Neural progenitor cell (in vitro differentiated cells): ENCODE measurements around the gene STAT4. TPM values are rescaled to one million over a fixed set of nuclear protein-coding genes. Genes with fewer than 3 reads are reported as not detected.

Experiments used
- DNase-seq: peaks from one replicate; pipeline ENCODE4 v3.0.0-alpha.2; 2016; ENCODE audit warnings: low spot score
- H2AFZ ChIP-seq: fragments of 200-600 bp; sonication (generic); replicated peaks from 2 replicates; pipeline ENCODE4 v1.6.1; 2016; ENCODE audit warnings: antibody characterized with exemption
- H3F3A ChIP-seq: fragments of 200-600 bp; sonication (generic); 2 replicates; pipeline ENCODE4 v1.6.1; 2016; ENCODE audit warnings: antibody characterized with exemption, low read depth
- H3K27ac ChIP-seq: fragments of 200-600 bp; sonication (generic); 2 replicates; pipeline ENCODE4 v1.5.1; 2016; ENCODE audit warnings: mild to moderate bottlenecking
- H3K27me3 ChIP-seq: fragments of 200-600 bp; sonication (generic); 2 replicates; pipeline ENCODE4 v1.6.1; 2016; ENCODE audit warnings: mild to moderate bottlenecking, moderate library complexity
- H3K36me3 ChIP-seq: fragments of 200-600 bp; sonication (generic); 2 replicates; pipeline ENCODE4 v1.5.1; 2016
- H3K4me1 ChIP-seq: fragments of 200-600 bp; sonication (generic); 2 replicates; pipeline ENCODE4 v1.6.1; 2016; ENCODE audit warnings: mixed run types
- H3K4me2 ChIP-seq: fragments of 200-600 bp; sonication (generic); 2 replicates; pipeline ENCODE4 v1.6.1; 2016
- H3K4me3 ChIP-seq: fragments of 200-600 bp; sonication (generic); 2 replicates; pipeline ENCODE4 v1.5.1; 2016
- H3K79me2 ChIP-seq: fragments of 200-600 bp; sonication (generic); 2 replicates; pipeline ENCODE4 v1.6.1; 2016; ENCODE audit warnings: low read depth
- H3K9ac ChIP-seq: fragments of 200-600 bp; sonication (generic); 2 replicates; pipeline ENCODE4 v1.6.1; 2016
- H3K9me3 ChIP-seq: fragments of 200-600 bp; sonication (generic); 2 replicates; pipeline ENCODE4 v1.5.1; 2016; ENCODE audit warnings: low read depth
- H4K20me1 ChIP-seq: fragments of 200-600 bp; sonication (generic); 2 replicates; pipeline ENCODE4 v1.6.1; 2016; ENCODE audit warnings: low read depth
- H3K27ac Mint-ChIP-seq: 3 replicates; pipeline ENCODE4 v1.8.0; 2021; ENCODE audit warnings: mixed read lengths
- H3K27me3 Mint-ChIP-seq: 2 replicates; pipeline ENCODE4 v1.8.0; 2022; ENCODE audit warnings: low read depth, mild to moderate bottlenecking, inconsistent platforms, moderate library complexity, mixed read lengths; ENCODE audit not compliant: insufficient read depth
- H3K36me3 Mint-ChIP-seq: 3 replicates; pipeline ENCODE4 v1.8.0; 2021; ENCODE audit warnings: mixed read lengths
- H3K4me1 Mint-ChIP-seq: 3 replicates; pipeline ENCODE4 v1.8.0; 2021; ENCODE audit warnings: mixed read lengths
- H3K4me3 Mint-ChIP-seq: 3 replicates; pipeline ENCODE4 v1.8.0; 2021; ENCODE audit warnings: mild to moderate bottlenecking, moderate library complexity, mixed read lengths
- H3K9me3 Mint-ChIP-seq: 3 replicates; pipeline ENCODE4 v1.8.0; 2020; ENCODE audit warnings: mixed read lengths
- CTCF ChIP-seq: fragments of 200-600 bp; sonication (generic); IDR thresholded peaks from 2 replicates; pipeline ENCODE4 v1.5.1; 2017; ENCODE audit warnings: antibody characterized with exemption, mild to moderate bottlenecking
- EZH2 ChIP-seq: fragments of 200-600 bp; sonication (generic); IDR thresholded peaks from 2 replicates; pipeline ENCODE4 v1.6.1; 2017; ENCODE audit warnings: antibody characterized with exemption, mild to moderate bottlenecking, moderate library complexity
- EZH2phosphoT487 ChIP-seq: fragments of 200-600 bp; sonication (generic); IDR thresholded peaks from 2 replicates; pipeline ENCODE4 v1.6.1; 2017; ENCODE audit warnings: antibody characterized with exemption
- total RNA-seq: library from RNA; depleted of rRNA; stranded (reverse); fragments of >200 nt; gene quantifications from 2 replicates; pipeline ENCODE4 v1.2.3, GENCODE V29; 2015; ENCODE audit warnings: low replicate concordance

The STAT4 gene
- total RNA-seq, 1 donor from 2014 or later: 0.32 TPM

GRCh38 chr2:191149391-191149790 lies 1.4 kb downstream of the STAT4 start:
- Histone ChIP-seq H3K4me2 (no peak overlapping the region), H3K4me1 (no peaks in the 10 kb centered on the region), H3K27ac (no peak overlapping the region), H3K36me3 (no peaks in the 10 kb centered on the region), H3K9ac (no peak overlapping the region), H3K27me3 (peaks cover 45% of the 10 kb centered on the region), H3K9me3 (no peaks in the 10 kb centered on the region), H3F3A (no peaks in the 10 kb centered on the region), H4K20me1 (no peaks in the 10 kb centered on the region), H3K4me3 (no peak overlapping the region), H3K79me2 (no peaks in the 10 kb centered on the region), H2AFZ (no peak overlapping the region)
- Mint-ChIP-seq H3K27ac (no peak overlapping the region), H3K4me3 (no peak overlapping the region), H3K4me1 (peaks cover 17% of the 10 kb centered on the region), H3K27me3 (peaks cover 9% of the 10 kb centered on the region), H3K9me3 (no peaks in the 10 kb centered on the region), H3K36me3 (no peaks in the 10 kb centered on the region)
- no peak for DNase-seq
- TF ChIP-seq CTCF: no peak
- peak; percentile 30 for TF ChIP-seq EZH2phosphoT487
- no peak for TF ChIP-seq EZH2

GRCh38 chr2:191148791-191149190 lies 2.0 kb downstream of the STAT4 start:
- Mint-ChIP-seq H3K36me3 (no peaks in the 10 kb centered on the region), H3K9me3 (no peaks in the 10 kb centered on the region), H3K4me1 (peaks cover 13% of the 10 kb centered on the region), H3K27me3 (peaks cover 9% of the 10 kb centered on the region), H3K4me3 (no peak overlapping the region), H3K27ac (no peak overlapping the region)
- Histone ChIP-seq H3K4me2 (no peak overlapping the region), H3K4me1 (no peaks in the 10 kb centered on the region), H3F3A (no peaks in the 10 kb centered on the region), H3K79me2 (no peaks in the 10 kb centered on the region), H3K4me3 (no peak overlapping the region), H4K20me1 (no peaks in the 10 kb centered on the region), H3K27me3 (peaks cover 45% of the 10 kb centered on the region), H3K9me3 (no peaks in the 10 kb centered on the region), H2AFZ (no peak overlapping the region), H3K9ac (no peak overlapping the region), H3K27ac (no peak overlapping the region), H3K36me3 (no peaks in the 10 kb centered on the region)
- DNase-seq: no peak
- TF ChIP-seq EZH2: no peak
- TF ChIP-seq CTCF: no peak
- TF ChIP-seq EZH2phosphoT487: no peak

GRCh38 chr2:191148281-191148680 lies 2.5 kb downstream of the STAT4 start:
- TF ChIP-seq EZH2phosphoT487: no peak
- no peak for TF ChIP-seq EZH2
- TF ChIP-seq CTCF: no peak
- H3K4me3 Mint-ChIP-seq: no peak overlapping the region
- H3F3A ChIP-seq: no peaks in the 10 kb centered on the region
- no peaks in the 10 kb centered on the region for H3K79me2 ChIP-seq
- H3K4me1 ChIP-seq: no peaks in the 10 kb centered on the region
- no peak overlapping the region for H2AFZ ChIP-seq
- no peak overlapping the region for H3K27ac ChIP-seq
- peaks cover 45% of the 10 kb centered on the region for H3K27me3 ChIP-seq
- no peak for DNase-seq
- peaks cover 9% of the 10 kb centered on the region for H3K27me3 Mint-ChIP-seq
- no peaks in the 10 kb centered on the region for H3K9me3 ChIP-seq
- H4K20me1 ChIP-seq: no peaks in the 10 kb centered on the region
- H3K4me2 ChIP-seq: no peak overlapping the region
- no peaks in the 10 kb centered on the region for H3K9me3 Mint-ChIP-seq
- H3K36me3 Mint-ChIP-seq: no peaks in the 10 kb centered on the region
- no peak overlapping the region for H3K27ac Mint-ChIP-seq
- peaks cover 12% of the 10 kb centered on the region for H3K4me1 Mint-ChIP-seq
- no peak overlapping the region for H3K4me3 ChIP-seq
- H3K36me3 ChIP-seq: no peaks in the 10 kb centered on the region
- H3K9ac ChIP-seq: no peak overlapping the region
